Caco-2 (cell line): ENCODE data around the gene APOL5. TPM values are rescaled to one million over a fixed set of nuclear protein-coding genes. Genes with fewer than 3 reads are reported as not detected.

Source experiments
- BruUV-seq: library from RNA; stranded (reverse); fragments of 400-500 nt; replicated peaks from 2 replicates; lab custom pipeline; 2021; lab: Mats Ljungman, UMichigan
- CTCF ChIA-PET: fragments of 300-600 bp; sonication (Branson Sonifier 250); formaldehyde crosslinking; loops from one replicate; lab custom pipeline; 2022; ENCODE audit warnings: antibody characterized with exemption; lab: Charles Lee
- POLR2A ChIA-PET: fragments of 300-600 bp; sonication (Branson Sonifier 250); formaldehyde crosslinking; loops from one replicate; lab custom pipeline; 2022; ENCODE audit warnings: antibody characterized with exemption; lab: Charles Lee
- DNase-seq, 2 experiments: peaks; one replicate each; pipeline versions ENCODE4 v3.0.0 to v3.0.0-alpha.2; 2020 to 2022
- H3K27me3 ChIP-seq: replicated peaks from 2 replicates; pipeline ENCODE4 v1.6.0; 2011; ENCODE audit warnings: low read length; ENCODE audit not compliant: control insufficient read depth, insufficient read depth
- H3K36me3 ChIP-seq: 2 replicates; pipeline ENCODE4 v1.5.1; 2011; ENCODE audit warnings: low read length; ENCODE audit not compliant: control insufficient read depth, insufficient read depth
- H3K4me1 ChIP-seq: fragments of 250-450 bp; sonication (Bioruptor Pico); 2 replicates; pipeline ENCODE4 v1.5.1; 2020; ENCODE audit warnings: mild to moderate bottlenecking
- H3K4me3 ChIP-seq: 2 replicates; pipeline ENCODE4 v1.5.1; 2011; ENCODE audit warnings: low read depth, mild to moderate bottlenecking, control low read depth, low read length
- H3K9me3 ChIP-seq: fragments of 250-450 bp; sonication (Bioruptor Pico); 2 replicates; pipeline ENCODE4 v1.5.1; 2020; ENCODE audit warnings: mild to moderate bottlenecking, moderate library complexity
- H3K27ac Mint-ChIP-seq: one replicate; pipeline ENCODE4 v1.8.0; 2022; ENCODE audit warnings: mixed read lengths; ENCODE audit not compliant: unreplicated experiment
- H3K27me3 Mint-ChIP-seq: one replicate; pipeline ENCODE4 v1.8.0; 2022; ENCODE audit warnings: mixed read lengths; ENCODE audit not compliant: insufficient read depth, unreplicated experiment
- H3K36me3 Mint-ChIP-seq: one replicate; pipeline ENCODE4 v1.8.0; 2022; ENCODE audit warnings: mild to moderate bottlenecking, mixed read lengths; ENCODE audit not compliant: insufficient read depth, unreplicated experiment
- H3K4me1 Mint-ChIP-seq: one replicate; pipeline ENCODE4 v1.8.0; 2022; ENCODE audit warnings: low read depth, mixed read lengths; ENCODE audit not compliant: unreplicated experiment
- H3K4me3 Mint-ChIP-seq: one replicate; pipeline ENCODE4 v1.8.0; 2022; ENCODE audit warnings: mild to moderate bottlenecking, moderate library complexity, mixed read lengths; ENCODE audit not compliant: unreplicated experiment
- H3K9me3 Mint-ChIP-seq: one replicate; pipeline ENCODE4 v1.8.0; 2022; ENCODE audit warnings: mixed read lengths; ENCODE audit not compliant: unreplicated experiment
- CTCF ChIP-seq, 2 experiments: fragments of 200-600 bp in 1 of 2; IDR thresholded peaks; 1 replicate in 1 of 2; 2 replicates in 1 of 2; pipeline versions ENCODE4 v1.5.1 to v1.8.0; 2011 to 2022; ENCODE audit warnings: antibody characterized with exemption in 1 of 2, control low read depth in 1 of 2, inconsistent platforms in 1 of 2, low read depth in 1 of 2, low read length in 1 of 2, mild to moderate bottlenecking in 1 of 2, moderate library complexity in 1 of 2; ENCODE audit not compliant: insufficient read depth in 1 of 2, severe bottlenecking in 1 of 2, unreplicated experiment in 1 of 2
- intact Hi-C: fragments of 100-400 bp; cut with micrococcal nuclease; formaldehyde crosslinking; loops from one replicate; pipeline ENCODE4 v1.10.0; 2022; ENCODE audit not compliant: unreplicated experiment
- total RNA-seq: library from RNA; stranded (reverse); gene quantifications from 2 replicates; pipeline ENCODE4 v1.2.3, GENCODE V29; 2022

APOL5 gene
- total RNA-seq, 1 experiment from 2014 or later = not detected

DNA sequence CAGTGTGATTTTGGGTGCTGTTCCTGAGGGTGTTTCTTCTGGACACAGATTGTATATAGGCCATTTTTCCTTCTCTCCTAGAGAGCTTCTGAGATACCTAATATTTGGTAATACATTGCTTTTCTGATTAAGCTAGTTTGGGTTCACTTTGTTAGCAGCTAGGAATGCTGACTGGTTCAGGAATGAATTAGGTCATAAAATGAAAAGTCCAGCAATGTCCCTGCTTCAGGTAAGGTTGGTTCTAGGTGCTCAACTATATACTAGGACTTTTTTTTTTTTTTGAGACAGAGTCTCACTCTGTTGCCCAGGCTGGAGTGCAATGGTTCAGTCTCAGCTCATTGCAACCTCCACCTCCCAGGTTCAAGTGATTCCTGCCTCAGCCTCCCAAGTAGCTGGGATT lies 32.9 kb upstream of the APOL5 start:
- H3K4me3 Mint-ChIP-seq = no peak overlapping the region
- intact Hi-C loops = no loop called here
- H3K4me1 Mint-ChIP-seq = no peaks in the 10 kb centered on the region
- H3K4me3 ChIP-seq = no peak overlapping the region
- peaks cover 21% of the 10 kb centered on the region for H3K9me3 Mint-ChIP-seq
- H3K27ac Mint-ChIP-seq = no peak overlapping the region
- H3K27me3 ChIP-seq = no peaks in the 10 kb centered on the region
- no peaks in the 10 kb centered on the region for H3K36me3 Mint-ChIP-seq
- peaks cover 6% of the 10 kb centered on the region for H3K27me3 Mint-ChIP-seq
- ChIA-PET POLR2A (no interaction called here), CTCF (no interaction called here)
- H3K36me3 ChIP-seq = no peaks in the 10 kb centered on the region
- DNase-seq = no peak
- peaks cover 5% of the 10 kb centered on the region; the same call in 1 of the 2 replicates for H3K9me3 ChIP-seq
- BruUV-seq = no TSS peak
- no peaks in the 10 kb centered on the region for H3K4me1 ChIP-seq
- no peak for TF ChIP-seq CTCF (IDR thresholded peaks at IDR 0.05; ENCODE audit: insufficient read depth in 1 of 2, low read depth in 1 of 2, low read length in 1 of 2, severe bottlenecking in 1 of 2, unreplicated experiment in 1 of 2)

- H3K9me3 ChIP-seq = peaks cover 5% of the 10 kb centered on the region; the same call in 1 of the 2 replicates
- intact Hi-C loops = no loop called here
- H3K4me1 ChIP-seq = no peaks in the 10 kb centered on the region
- no peak for TF ChIP-seq CTCF (IDR thresholded peaks at IDR 0.05; ENCODE audit: insufficient read depth in 1 of 2, low read depth in 1 of 2, low read length in 1 of 2, severe bottlenecking in 1 of 2, unreplicated experiment in 1 of 2)
- no peak overlapping the region for H3K4me3 Mint-ChIP-seq
- no peak overlapping the region for H3K27ac Mint-ChIP-seq
- no peak overlapping the region for H3K4me3 ChIP-seq
- no TSS peak for BruUV-seq
- H3K9me3 Mint-ChIP-seq = peaks cover 17% of the 10 kb centered on the region
- H3K4me1 Mint-ChIP-seq = no peaks in the 10 kb centered on the region
- no peaks in the 10 kb centered on the region for H3K36me3 ChIP-seq
- no peak for DNase-seq
- peaks cover 6% of the 10 kb centered on the region for H3K27me3 Mint-ChIP-seq
- CTCF ChIA-PET = no interaction called here
- no peaks in the 10 kb centered on the region for H3K27me3 ChIP-seq
- POLR2A ChIA-PET = no interaction called here
- H3K36me3 Mint-ChIP-seq = no peaks in the 10 kb centered on the region
Measured at GRCh38 chr22:35685731-35686130, 31.9 kb upstream of the APOL5 start.

- Histone ChIP-seq H3K9me3 (peaks cover 3% of the 10 kb centered on the region; the same call in 1 of the 2 replicates), H3K4me3 (no peak overlapping the region), H3K27me3 (no peaks in the 10 kb centered on the region), H3K36me3 (no peaks in the 10 kb centered on the region), H3K4me1 (no peaks in the 10 kb centered on the region)
- Mint-ChIP-seq H3K9me3 (peaks cover 12% of the 10 kb centered on the region), H3K4me3 (no peak overlapping the region), H3K4me1 (no peaks in the 10 kb centered on the region), H3K27me3 (peaks cover 6% of the 10 kb centered on the region), H3K36me3 (no peaks in the 10 kb centered on the region), H3K27ac (no peak overlapping the region)
- DNase-seq = no peak
- ChIA-PET CTCF (no interaction called here), POLR2A (no interaction called here)
- TF ChIP-seq CTCF (IDR thresholded peaks at IDR 0.05; ENCODE audit: insufficient read depth in 1 of 2, low read depth in 1 of 2, low read length in 1 of 2, severe bottlenecking in 1 of 2, unreplicated experiment in 1 of 2) = no peak
- intact Hi-C loops = no loop called here
- BruUV-seq = no TSS peak
Measured at GRCh38 chr22:35686298-35686697, 31.4 kb upstream of the APOL5 start.
